Glutamatergic neuron (in vitro differentiated cells): ENCODE data around the gene GLT8D2. TPM values are rescaled to one million over a fixed set of nuclear protein-coding genes. Genes with fewer than 3 reads are reported as not detected.
"Not testable (repeated sequence)": the region's sequence is repeated elsewhere in the genome, so short reads cannot be mapped to it uniquely, and the experiment has no call there.

Experiments
- DNase-seq: peaks from one replicate; pipeline ENCODE4 v3.0.0; 2022
- H3K27ac Mint-ChIP-seq: one replicate; pipeline ENCODE4 v1.8.0; 2020; ENCODE audit warnings: mild to moderate bottlenecking, mixed read lengths, inconsistent platforms; ENCODE audit not compliant: unreplicated experiment
- H3K27me3 Mint-ChIP-seq: one replicate; pipeline ENCODE4 v1.8.0; 2020; ENCODE audit warnings: mild to moderate bottlenecking, moderate library complexity, mixed read lengths, inconsistent platforms; ENCODE audit not compliant: unreplicated experiment
- H3K36me3 Mint-ChIP-seq: one replicate; pipeline ENCODE4 v1.8.0; 2020; ENCODE audit warnings: mild to moderate bottlenecking, mixed read lengths, inconsistent platforms; ENCODE audit not compliant: unreplicated experiment
- H3K4me1 Mint-ChIP-seq: one replicate; pipeline ENCODE4 v1.8.0; 2020; ENCODE audit warnings: mild to moderate bottlenecking, low read depth, mixed read lengths, inconsistent platforms; ENCODE audit not compliant: unreplicated experiment
- H3K4me3 Mint-ChIP-seq: one replicate; pipeline ENCODE4 v1.8.0; 2020; ENCODE audit warnings: mild to moderate bottlenecking, mixed read lengths, inconsistent platforms; ENCODE audit not compliant: unreplicated experiment
- H3K9me3 Mint-ChIP-seq: one replicate; pipeline ENCODE4 v1.8.0; 2020; ENCODE audit warnings: mild to moderate bottlenecking, moderate library complexity, mixed read lengths, inconsistent platforms; ENCODE audit not compliant: unreplicated experiment
- total RNA-seq: library from RNA; stranded (reverse); fragmentation: NEBNext Ultra II Directional; extraction: Animal tissue kit (Norgen Biotek cat#: 25700); gene quantifications from one replicate; pipeline ENCODE4 v1.2.1, GENCODE V29; 2021; ENCODE audit not compliant: unreplicated experiment
- TF ChIP-seq, protein P1 (sequence below): fragments of 200-600 bp; sonication (generic); IDR thresholded peaks from one replicate; pipeline ENCODE4 v1.5.0; 2021; ENCODE audit not compliant: partially characterized antibody, unreplicated experiment

GLT8D2 gene
- total RNA-seq, 1 donor from 2014 or later: not detected

DNA sequence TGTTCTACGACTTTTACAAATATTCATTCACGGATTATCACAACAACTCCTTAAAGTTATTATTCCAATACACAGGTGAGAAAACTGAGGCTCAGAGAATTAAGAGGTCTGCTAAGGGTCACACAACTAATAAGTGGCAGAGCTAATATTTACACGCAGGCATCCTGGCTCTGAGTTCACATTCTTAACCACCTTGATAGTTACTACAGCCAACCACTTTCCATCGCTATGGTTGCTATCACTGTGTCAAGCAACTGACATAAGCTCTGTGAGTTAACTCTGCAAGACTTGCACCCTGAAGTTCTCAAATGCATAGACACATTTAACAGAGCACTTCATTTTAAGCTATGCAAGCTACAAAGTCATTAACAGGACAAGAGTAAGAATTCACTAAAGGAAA lies 3.7 kb downstream of the GLT8D2 start:
- Mint-ChIP-seq H3K36me3 (peaks cover 7% of the 10 kb centered on the region), H3K9me3 (no peaks in the 10 kb centered on the region), H3K4me3 (no peak overlapping the region), H3K4me1 (peaks cover 2% of the 10 kb centered on the region), H3K27me3 (no peaks in the 10 kb centered on the region), H3K27ac (no peak overlapping the region)
- no peak for DNase-seq
- TF ChIP-seq, protein P1, sequence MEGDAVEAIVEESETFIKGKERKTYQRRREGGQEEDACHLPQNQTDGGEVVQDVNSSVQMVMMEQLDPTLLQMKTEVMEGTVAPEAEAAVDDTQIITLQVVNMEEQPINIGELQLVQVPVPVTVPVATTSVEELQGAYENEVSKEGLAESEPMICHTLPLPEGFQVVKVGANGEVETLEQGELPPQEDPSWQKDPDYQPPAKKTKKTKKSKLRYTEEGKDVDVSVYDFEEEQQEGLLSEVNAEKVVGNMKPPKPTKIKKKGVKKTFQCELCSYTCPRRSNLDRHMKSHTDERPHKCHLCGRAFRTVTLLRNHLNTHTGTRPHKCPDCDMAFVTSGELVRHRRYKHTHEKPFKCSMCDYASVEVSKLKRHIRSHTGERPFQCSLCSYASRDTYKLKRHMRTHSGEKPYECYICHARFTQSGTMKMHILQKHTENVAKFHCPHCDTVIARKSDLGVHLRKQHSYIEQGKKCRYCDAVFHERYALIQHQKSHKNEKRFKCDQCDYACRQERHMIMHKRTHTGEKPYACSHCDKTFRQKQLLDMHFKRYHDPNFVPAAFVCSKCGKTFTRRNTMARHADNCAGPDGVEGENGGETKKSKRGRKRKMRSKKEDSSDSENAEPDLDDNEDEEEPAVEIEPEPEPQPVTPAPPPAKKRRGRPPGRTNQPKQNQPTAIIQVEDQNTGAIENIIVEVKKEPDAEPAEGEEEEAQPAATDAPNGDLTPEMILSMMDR: no peak

DNA sequence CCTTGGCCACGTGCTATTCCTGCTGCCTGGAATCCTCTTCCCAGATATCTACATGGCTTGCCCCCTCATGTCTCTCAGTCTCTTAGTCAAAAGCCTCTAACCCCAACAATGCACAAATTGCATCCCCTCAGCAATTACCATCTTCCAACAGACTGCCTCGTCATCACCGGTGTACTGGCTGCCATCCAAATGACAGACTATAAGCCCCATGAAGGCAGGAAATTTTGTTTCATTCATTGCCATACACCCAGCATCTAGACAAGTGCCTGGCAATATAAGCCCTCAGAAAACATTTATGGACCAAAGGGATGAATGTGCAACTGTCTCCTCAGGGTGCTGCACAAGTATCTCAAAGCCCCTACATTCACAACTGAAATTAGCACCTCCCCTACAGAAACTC lies 5.8 kb downstream of the GLT8D2 start:
- DNase-seq: no peak
- Mint-ChIP-seq H3K4me1 (no peaks in the 10 kb centered on the region), H3K36me3 (peaks cover 7% of the 10 kb centered on the region), H3K27ac (no peak overlapping the region), H3K4me3 (no peak overlapping the region), H3K27me3 (no peaks in the 10 kb centered on the region), H3K9me3 (no peaks in the 10 kb centered on the region)
- TF ChIP-seq, protein P1: no peak

DNA sequence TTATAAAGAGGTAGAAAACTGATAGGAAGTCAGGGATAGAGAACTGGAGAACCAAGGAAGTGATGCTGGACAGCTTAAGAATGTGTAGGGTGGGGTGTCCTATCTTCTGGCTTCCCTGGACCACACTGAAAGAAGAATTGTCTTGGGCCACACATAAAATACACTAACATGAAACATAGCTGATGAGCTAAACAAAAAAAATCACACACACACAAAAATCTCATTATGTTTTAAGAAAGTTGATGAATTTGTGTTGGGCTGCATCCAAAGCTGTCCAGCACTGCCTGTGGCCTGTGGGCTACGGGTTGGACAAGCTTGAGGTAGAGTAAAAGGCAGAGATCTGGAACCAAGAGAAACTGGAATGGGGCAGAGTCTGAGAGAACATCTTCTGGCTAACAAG lies 7.4 kb downstream of the GLT8D2 start:
- H3K27ac Mint-ChIP-seq: no peak overlapping the region
- TF ChIP-seq, protein P1: no peak
- H3K4me3 Mint-ChIP-seq: no peak overlapping the region
- no peak for DNase-seq
- no peaks in the 10 kb centered on the region for H3K27me3 Mint-ChIP-seq
- peaks cover 7% of the 10 kb centered on the region for H3K36me3 Mint-ChIP-seq
- H3K9me3 Mint-ChIP-seq: no peaks in the 10 kb centered on the region
- no peaks in the 10 kb centered on the region for H3K4me1 Mint-ChIP-seq

DNA sequence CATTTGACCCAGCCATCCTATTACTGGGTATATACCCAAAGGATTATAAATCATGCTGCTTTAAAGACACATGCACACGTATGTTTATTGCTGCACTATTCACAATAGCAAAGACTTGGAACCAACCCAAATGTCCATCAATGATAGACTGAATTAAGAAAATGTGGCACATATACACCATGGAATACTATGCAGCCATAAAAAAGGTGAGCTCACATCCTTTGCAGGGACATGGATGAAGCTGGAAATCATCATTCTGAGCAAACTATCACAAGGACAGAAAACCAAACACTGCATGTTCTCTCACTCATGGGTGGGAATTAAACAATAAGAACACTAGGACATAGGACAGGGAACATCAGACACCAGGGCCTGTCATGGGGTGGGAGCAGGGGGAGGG lies 10.2 kb downstream of the GLT8D2 start:
- not testable (repeated sequence) for DNase-seq, H3K27ac Mint-ChIP-seq, H3K4me1 Mint-ChIP-seq, H3K36me3 Mint-ChIP-seq, H3K27me3 Mint-ChIP-seq, H3K4me3 Mint-ChIP-seq, H3K9me3 Mint-ChIP-seq

DNA sequence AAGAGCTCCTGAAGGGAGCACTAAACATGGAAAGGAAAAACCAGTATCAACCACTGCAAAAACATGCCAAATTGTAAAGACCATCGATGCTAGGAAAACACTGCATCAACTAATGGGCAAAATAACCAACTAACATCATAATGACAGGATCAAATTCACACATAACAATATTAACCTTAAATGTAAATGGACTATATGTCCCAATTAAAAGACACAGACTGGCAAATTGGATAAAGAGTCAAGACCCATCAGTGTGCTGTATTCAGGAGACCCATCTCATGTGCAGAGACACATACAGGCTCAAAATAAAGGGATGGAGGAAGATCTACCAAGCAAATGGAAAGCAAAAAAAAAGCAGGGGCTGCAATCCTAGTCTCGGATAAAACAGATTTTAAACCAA lies 13.8 kb downstream of the GLT8D2 start:
- not testable (repeated sequence) for DNase-seq, H3K9me3 Mint-ChIP-seq, H3K4me3 Mint-ChIP-seq, H3K4me1 Mint-ChIP-seq, H3K36me3 Mint-ChIP-seq, H3K27me3 Mint-ChIP-seq, H3K27ac Mint-ChIP-seq

DNA sequence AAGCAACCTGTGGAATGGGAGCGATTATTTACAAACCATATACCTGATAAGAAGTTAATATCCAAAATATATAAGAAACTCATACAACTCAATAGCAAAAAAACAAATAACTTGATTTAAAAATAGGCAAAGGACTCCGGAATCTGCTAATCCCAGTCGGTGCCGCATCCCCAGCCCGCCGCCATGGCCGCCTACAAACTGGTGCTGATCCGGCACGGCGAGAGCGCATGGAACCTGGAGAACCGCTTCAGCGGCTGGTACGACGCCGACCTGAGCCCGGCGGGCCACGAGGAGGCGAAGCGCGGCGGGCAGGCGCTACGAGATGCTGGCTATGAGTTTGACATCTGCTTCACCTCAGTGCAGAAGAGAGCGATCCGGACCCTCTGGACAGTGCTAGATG lies 19.4 kb downstream of the GLT8D2 start:
- not testable (repeated sequence) for DNase-seq, H3K9me3 Mint-ChIP-seq, H3K27ac Mint-ChIP-seq, H3K4me1 Mint-ChIP-seq, H3K27me3 Mint-ChIP-seq, H3K36me3 Mint-ChIP-seq, H3K4me3 Mint-ChIP-seq
